ENCODE measurements around the gene RPL11.
"Not testable (repeated sequence)": the region's sequence is repeated elsewhere in the genome, so short reads cannot be mapped to it uniquely, and the experiment has no call there.

RPL11 gene

GRCh38 chr1:23732363-23733224 lies 41.0 kb downstream of the RPL11 start:
- DNase-seq (ENCODE audit: low spot score): no peak

GRCh38 chr1:23733281-23733680 lies 41.7 kb downstream of the RPL11 start:
- DNase-seq (ENCODE audit: low spot score): not testable (repeated sequence)

- DNase-seq (ENCODE audit: low spot score): no peak
These were observed 45.0 kb downstream of the RPL11 start for GRCh38 chr1:23736437-23737134.

GRCh38 chr1:23741609-23742008 lies 50.0 kb downstream of the RPL11 start:
- no peak for DNase-seq (ENCODE audit: low spot score)

- DNase-seq (ENCODE audit: low spot score): no peak
These were observed 51.2 kb downstream of the RPL11 start for GRCh38 chr1:23742670-23743286.

- peak; percentile 84 for DNase-seq (ENCODE audit: low spot score)
These were observed 51.9 kb downstream of the RPL11 start, which contains the start of gene ELOA for GRCh38 chr1:23743287-23744152. TSS of gene ELOA (plus strand) at chr1:23743471. CDS start at chr1:23743504, 33 bp downstream.

GRCh38 chr1:23745515-23745914 lies 53.9 kb downstream of the RPL11 start:
- no peak for DNase-seq (ENCODE audit: low spot score)

Data from Ammon's horn (tissue), 1 donor.